M059J (cell line): Measurements from ENCODE around the gene WIPI1. TPM values are rescaled to one million over a fixed set of nuclear protein-coding genes. Genes with fewer than 3 reads are reported as not detected.
"Not testable (repeated sequence)": the region's sequence is repeated elsewhere in the genome, so short reads cannot be mapped to it uniquely, and the experiment has no call there.

Source experiments
- DNase-seq: peaks from one replicate; pipeline ENCODE4 v3.0.0-alpha.2; 2012; ENCODE audit warnings: low read depth
- total RNA-seq: library from RNA; depleted of rRNA; stranded (reverse); fragments of >200 nt; shearing (Covaris generic); gene quantifications from 2 replicates; pipeline ENCODE4 v1.2.3, GENCODE V29; 2014

The WIPI1 gene
- total RNA-seq, 1 experiment from 2014 or later: 32.8 TPM

DNA sequence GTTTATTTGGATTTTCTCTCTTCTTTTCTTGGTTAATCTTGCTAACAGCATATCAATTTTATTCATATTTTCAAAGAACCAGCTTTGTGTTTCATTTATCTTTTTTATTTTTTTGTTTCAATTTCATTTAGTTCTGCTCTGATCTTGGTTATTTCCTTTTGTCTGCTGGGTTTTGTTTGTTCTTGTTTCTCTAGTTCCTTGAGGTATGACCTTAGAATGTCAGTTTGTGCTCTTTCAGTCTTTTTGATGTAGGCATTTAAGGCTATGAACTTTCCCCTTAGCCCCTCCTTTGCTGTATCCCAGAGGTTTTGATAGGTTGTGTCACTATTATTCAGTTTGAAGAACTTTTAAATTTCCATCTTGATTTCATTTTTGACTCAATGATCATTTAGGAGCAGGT is 42.4 kb downstream of the WIPI1 start:
- DNase-seq: not testable (repeated sequence)

DNA sequence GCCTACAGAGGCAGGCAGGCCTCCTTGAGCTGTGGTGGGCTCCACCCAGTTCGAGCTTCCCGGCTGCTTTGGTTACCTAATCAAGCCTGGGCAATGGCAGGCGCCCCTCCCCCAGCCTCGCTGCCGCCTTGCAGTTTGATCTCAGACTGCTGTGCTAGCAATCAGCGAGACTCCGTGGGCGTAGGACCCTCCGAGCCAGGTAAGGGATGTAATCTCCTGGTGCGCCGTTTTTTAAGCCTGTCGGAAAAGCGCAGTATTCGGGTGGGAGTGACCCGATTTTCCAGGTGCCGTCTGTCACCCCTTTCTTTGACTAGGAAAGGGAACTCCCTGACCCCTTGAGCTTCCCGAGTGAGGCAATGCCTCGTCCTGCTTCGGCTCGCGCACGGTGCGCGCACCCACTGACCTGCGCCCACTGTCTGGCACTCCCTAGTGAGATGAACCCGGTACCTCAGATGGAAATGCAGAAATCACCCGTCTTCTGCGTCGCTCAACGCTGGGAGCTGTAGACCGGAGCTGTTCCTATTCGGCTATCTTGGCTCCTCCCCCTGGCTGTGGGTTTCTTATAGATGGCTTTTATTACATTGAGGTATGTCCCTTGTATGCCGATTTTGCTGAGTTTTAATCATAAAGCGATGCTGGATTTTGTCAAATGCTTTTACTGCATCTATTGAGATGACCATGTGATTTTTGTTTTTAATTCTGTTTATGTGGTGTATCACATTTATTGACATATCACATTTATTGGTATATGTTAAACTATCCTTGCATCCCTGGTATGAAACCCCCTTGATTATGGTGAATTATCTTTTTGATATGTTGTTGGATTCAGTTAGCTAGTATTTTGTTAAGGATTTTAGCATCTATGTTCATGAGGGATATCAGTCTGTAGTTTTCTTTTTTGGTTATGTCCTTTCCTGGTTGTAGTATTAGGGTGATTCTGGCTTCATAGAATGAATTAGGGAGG is 43.4 kb downstream of the WIPI1 start:
- DNase-seq: not testable (repeated sequence)

DNA sequence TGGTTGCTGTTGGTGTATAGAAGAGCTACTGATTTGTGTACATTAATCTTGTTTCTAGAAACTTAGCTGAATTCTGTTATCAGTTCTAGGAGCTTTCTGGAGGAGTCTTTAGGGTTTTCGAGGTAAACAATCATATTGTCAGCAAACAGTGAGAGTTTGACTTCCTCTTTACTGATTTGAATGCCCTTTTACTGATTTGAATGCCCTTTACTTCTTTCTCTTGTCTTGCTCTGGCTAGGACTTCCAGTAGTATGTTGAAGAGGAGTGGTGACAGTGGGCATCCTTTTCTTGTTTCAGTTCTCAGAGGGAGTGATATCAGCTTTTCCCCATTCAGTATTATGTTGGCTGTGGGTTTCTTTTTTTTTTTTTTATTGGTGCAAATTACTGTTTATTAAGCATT is 49.6 kb downstream of the WIPI1 start:
- not testable (repeated sequence) for DNase-seq

DNA sequence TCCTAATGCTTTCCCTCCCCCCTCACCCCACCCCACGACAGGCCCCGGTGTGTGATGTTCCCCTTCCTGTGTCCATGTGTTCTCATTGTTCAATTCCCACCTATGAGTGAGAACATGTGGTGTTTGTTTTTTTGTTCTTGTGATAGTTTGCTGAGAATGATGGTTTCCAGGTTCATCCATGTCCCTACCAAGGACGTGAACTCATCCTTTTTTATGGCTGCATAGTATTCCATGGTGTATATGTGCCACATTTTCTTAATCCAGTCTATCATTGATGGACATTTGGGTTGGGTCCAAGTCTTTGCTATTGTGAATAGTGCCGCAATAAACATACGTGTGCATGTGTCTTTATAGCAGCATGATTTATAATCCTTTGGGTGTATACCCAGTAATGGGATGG is 53.5 kb downstream of the WIPI1 start:
- DNase-seq: not testable (repeated sequence)

DNA sequence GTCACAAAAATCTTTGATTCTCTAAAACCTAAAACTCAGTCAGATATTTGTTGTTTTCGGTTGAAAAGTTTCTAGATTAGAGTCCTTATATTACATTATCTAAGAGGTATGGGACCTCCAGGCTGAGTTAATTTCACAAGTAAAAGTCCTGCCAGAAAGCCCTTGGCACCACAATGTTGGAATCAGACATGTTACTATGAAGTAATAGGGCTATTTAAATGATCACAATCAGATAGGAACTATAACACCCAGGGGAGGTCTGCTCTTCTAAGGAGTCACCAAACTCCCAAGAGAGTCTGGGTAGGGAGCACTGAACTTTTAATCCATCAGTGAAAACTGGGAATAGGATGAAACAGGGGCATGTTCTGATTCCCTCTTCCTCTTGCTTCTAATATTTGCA is 54.2 kb downstream of the WIPI1 start:
- DNase-seq: no peak

DNA sequence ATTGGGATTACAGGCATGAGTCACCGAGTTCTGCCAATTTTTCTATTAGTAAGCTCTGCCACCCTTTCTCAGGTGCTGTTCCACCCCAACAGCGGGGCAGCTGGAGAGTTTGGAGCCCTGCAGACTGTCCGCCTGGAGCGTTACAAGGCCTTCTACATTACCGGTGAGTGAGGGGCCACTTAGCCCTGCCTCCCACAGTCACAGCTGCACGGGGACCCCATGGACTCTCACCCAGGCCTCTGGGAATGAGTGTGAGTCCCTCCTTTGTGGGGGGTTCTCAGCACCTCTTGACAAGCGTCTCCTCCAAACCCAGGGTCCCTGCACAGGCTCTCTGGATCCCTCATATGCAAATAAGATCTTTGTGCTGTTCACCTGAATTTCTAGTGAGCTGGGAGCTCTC is 56.0 kb downstream of the WIPI1 start:
- DNase-seq: no peak

DNA sequence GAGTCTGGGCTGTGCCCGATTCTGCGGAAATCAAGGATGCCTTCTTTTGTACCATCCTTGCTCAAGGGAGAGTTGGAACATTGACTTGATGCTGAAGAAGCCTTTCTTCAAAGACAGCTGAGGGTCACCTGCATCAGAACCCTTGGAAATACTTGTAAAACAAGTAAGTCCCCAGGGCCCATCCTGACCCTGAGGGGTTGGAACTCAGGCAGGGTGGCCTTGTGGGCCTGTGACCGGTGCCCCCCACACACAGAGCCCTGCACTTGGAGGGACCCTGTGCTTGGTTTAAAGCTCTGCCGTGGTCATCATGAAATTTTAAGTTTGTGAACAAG is 56.9 kb downstream of the WIPI1 start:
- no peak for DNase-seq

DNA sequence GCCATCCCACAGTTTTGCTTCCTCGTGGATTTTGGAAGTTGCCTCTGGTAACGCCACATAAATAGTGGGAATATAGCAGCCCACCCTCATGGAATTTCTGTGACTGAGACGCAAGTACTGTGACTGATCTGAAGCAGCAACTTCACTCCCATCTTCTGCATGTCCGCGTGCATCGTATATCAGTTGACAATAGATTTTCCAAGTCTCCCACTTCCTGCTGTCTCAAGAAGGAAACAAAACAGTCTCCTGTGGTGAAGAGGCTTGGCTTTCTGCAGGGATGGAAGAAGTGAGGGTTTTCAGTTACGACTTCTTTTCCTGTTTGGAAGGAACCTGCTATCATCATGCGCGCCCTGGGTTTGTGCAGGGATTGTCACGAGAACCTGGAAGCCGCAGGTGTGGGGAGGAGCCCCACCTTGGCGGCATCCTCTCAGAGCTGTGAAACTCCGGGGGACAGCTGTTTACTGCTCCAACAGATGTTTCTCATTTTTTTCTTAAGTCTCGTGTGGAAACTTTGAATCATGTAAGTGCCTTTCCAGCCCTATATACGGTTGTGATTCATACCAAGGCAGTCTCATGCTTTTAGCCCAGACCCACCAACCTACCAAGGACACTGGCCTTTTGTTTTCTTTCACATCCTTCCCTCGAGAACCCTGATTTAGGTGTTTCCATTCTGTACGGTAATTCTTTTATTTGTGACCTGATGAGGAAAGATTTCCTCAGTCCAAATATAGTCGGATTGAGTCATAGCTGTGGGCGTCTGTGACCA is 57.5 kb downstream of the WIPI1 start:
- DNase-seq: no peak

DNA sequence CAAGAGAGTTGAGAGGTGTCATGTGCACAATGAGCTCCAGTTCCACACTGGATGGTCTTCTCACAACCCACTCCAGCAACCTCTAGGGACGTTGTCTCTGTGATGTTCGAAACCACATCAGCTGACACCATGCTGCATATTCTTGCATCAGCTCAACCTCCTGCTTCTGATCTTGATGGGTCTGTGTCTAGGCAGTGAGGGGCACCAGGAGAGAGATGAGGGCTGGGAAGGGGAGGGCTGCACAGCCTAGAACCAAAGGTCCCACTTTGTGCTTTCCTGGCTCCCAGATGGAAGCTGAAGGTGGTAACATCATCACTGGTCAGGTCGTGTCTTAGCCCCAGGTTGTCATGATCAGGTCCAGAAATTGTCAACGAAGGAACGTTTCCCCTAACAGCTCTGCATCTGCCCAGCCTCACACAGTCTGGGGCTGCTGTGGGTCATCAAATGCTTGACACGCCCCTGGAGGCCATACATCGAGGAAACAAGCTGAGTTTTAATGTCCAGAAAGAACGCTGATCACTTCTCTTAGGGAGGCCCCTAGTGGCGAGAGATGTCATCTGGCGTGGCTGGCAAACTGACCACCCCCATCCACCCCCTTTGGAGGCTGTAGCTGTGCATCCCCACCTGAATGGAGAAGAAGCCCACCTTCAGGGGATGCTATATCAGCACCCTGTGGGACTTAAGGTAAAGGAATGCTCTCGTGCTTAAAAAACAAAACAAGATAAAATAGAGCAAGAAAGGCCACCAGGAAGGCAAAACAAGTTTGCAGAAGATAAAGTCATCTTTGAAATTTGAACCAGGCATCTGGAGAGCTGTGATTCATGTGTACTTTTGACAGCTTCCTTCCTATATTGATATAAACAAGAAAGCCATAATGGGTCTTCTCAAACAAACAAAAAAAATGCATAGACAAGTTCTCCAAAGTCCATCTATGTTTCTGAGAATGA is 58.3 kb downstream of the WIPI1 start:
- DNase-seq: peak; percentile 63

DNA sequence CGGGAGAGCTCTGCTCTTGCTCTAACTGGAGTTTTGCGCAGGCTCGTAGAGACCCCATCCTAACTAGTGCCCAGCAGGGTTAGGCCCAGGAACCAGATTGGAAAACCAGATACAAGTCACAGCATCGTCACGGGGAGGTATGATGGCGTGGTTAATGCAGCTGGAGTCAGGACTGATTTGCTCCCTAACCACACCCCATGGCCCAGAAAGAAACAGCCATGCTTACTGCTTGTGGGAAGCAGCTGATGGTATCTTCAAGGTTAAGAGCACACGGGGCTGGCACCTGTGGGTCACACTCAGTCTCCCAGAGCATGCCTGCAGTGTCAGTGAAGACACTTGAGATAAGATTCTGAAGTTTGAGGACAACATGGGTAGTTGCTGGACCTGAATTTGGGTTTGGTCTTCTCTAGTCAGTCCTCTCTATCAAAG is 60.2 kb downstream of the WIPI1 start:
- DNase-seq: no peak

DNA sequence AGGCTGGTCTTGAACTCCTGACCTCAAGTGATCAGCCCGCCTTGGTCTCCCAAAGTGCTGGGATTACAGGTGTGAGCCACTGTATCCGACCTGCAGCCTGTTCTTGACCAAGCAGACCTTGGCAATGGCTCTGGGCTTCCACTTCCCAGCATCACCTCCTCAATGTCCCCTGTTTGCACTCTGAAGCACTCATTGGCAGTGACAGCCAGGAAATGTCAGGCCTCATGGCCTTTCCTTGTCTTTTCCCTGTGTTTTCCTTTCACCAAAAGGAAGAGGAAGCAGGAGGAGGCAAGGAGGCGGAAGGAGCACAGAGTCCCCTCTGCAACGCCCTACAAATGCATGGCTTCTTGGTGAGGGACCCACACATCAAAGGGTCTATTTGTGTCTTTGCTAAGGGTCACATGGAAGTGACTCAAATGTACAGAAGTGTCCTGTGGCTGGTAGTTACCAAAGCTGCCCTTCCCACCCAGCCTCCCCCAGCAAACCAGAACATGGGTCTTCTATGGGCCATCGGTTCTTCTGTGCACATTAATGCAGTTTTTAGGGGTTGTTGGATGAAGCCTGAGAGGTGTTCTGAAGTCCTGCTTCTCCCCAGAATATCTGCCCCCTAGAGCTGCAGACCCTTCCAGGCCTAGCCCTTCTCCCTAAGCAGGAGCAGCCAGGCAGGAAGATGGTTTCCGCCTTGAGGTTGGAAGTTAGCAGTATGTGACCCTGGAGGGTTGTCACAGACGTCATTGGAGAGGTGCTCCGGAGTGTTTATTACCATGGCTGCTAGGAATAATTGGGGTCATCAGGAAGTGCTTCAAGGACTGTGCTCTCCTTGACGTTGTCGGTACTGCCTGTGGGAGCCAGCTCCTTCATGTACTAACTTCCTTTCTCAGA is 60.8 kb downstream of the WIPI1 start:
- DNase-seq: no peak

DNA sequence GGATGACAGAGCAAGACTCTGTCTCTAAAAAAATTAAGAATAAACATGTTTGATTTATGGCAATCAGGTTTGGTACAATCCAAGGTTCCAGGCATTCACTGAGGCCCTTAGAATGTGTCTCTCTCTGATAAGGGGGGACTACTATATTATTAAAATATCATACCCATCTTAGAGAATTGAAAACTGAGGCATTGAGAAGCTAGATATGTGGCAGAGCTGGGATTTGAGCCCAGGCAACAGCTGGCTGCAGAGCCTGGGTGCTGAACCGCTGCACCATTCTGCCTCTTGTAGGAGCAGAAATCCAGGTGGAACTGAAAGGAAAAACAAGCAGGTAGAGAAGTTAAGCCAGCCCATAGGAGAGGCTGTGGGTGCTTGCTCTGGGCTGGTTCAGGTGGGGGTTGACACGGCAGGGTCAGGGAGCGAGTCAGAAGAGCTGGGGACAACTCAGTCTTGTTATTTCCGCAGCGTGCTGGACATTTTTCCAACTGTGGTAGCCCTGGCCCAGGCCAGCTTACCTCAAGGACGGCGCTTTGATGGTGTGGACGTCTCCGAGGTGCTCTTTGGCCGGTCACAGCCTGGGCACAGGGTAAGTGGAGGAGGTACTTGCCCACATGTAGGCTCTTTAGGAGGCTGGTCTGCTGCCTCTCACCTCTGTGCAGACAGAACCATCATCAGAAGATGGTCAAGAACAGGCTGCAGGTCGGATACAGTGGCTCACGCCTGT is 62.5 kb downstream of the WIPI1 start:
- no peak for DNase-seq

DNA sequence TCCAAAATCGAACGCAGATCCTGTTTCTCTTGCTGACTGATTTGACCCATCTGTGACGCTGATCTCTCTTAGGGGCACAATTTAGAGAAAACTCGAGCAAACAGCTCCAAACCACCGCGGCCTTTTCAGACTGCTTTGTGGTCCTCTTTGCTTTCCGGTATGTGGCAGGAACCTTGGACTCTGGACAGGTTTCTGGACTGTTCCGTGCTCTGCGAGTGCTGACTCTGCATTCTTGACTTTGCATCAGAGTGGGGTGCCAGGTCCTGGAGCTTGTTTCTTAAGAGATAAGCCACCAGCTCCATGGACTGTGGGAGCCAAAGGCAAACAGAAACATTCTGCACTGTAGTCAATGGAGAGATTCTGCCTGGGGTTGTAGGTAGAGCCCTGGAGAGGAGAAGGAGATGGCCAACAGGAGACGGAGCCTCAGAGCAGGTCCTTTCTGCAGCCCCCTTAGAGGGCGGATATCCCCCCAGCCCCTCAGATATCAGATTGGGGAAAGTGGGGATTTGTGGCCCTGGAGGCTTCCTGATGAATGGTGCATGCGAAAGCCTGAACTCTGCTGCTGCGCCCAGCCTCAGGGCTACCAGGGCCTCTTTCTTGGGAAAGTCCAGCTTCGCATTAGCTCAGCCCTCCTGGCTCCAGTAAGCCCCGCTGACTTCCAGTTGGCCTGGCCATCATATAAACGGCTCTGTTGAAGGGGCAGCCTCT is 65.6 kb downstream of the WIPI1 start:
- DNase-seq: no peak

DNA sequence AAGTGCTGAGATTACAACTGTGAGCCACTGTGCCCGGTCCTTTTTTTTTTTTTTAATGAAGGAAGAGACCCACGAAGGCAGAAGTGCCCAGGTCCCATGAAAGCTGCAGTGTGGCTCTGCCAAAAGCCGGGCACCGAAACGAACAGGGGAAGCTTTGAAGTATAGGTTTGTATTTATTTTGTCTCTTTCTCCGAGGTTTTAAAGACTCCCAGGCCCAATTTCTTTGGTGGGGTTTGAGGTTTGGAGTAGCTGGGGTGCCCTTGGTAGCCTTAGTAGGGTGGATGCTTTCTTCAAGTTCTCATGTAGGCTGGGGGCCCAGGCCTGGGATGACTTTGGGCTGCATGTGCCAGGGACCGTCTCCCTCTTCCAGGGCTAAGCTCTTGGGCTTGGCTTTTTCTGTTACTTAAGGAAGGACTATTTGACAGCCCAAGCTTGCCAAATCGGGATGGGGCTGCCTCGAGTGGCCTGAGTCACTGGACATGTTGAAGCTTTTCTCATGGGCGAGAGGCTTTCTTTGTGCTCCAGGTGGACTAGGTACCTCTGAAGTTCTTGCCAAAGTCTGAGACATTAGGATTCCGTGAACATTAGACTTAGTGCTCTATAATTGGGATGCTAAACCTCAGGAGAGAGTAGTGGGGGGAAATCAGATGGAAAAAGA is 66.3 kb downstream of the WIPI1 start:
- no peak for DNase-seq

DNA sequence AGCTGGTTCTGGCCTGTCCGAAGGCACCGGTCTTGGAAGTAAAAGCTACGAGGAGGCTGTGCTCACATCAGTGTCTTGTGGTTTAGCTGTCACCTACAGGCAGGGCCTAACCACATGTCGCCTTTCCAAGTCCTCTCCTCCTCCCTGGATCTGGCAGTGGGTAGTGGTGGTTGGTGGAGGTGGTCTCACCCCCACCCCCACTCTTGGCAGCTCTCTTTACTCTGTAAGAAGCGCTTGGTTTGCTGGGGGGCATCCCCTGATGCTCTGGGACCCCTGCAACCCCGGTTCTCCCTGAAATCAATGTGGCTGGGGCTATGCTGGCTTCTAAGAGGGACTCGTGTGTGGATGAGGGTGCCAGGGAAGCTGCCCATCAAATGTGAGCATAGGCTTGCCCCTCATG is 68.3 kb downstream of the WIPI1 start:
- no peak for DNase-seq

DNA sequence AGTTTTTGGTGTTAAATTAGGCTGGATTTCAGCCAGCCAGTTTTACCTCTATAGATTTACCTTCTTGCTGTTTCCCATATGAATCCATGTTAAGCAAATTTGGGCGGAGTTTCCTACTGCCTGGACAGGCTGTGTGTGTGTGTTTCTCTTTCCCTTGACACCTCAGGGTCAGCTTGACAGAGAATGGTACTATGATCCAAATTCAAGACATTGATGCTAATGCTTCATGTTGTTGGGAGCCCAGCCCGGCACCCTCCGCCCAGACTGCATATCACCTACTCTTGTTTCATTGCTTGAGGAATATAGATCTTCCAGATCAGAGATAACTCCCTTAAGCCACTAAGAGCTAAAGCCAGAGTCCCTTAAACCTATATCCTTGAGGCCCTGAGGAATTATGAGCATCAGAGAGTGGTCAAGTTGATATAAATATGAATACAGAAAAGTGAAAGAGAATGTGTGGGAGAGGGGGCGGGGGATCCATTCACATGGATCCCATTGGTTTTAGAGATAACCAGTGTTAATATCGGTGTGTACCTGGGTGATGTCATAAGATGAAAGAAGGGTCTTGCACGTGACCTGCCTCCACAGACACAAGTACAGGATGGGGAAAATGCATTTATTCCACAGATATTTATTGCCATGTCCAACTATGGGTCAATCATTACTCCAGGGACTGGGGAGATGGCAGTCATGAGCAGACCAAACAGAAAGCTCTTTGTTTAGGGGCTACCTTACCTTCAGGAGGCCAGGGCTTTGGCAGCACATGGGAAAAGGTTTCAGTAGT is 69.7 kb downstream of the WIPI1 start:
- no peak for DNase-seq

DNA sequence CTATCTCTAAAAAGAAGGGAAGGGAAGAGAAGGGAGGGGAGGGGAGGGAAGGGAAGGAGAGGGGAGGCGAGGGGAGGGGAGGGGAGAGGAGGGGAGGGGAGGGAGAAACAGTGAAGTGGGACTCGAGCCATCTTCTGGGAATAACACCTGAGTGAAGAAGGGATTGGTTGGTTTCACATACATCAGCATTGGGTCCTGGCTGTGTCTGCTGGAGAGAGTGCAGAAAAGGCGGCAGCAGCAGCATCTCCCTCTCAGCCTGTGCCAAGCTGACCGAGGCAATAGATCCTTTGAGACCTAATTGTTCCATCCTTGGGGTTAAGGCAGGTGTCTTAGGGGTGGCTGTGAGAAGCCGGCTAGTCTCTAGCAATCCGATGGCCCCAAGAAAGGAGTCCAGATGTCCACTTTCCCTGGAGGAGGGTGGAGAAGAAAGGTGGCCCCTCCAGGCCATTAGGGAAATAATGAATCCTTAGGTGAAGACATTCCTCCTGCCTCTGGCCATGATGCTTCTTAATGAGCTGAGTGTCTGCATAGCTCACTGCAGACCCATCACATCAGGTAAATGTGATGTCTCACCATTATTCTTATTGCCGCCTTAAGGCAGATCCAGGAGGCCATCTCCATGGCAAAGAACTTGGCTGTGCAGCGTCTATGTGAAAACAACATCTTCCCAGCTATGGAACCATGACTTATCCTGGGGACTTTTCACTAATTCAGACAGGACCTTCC is 71.6 kb downstream of the WIPI1 start:
- DNase-seq: no peak
